COLO829 (cell line): Measurements from ENCODE around the gene MAEA.
"Not testable (repeated sequence)": the region's sequence is repeated elsewhere in the genome, so short reads cannot be mapped to it uniquely, and the experiment has no call there.

Experiments used
- DNase-seq: peaks from one replicate; pipeline ENCODE4 v3.0.0; 2012; ENCODE audit warnings: low spot score

MAEA gene

DNA sequence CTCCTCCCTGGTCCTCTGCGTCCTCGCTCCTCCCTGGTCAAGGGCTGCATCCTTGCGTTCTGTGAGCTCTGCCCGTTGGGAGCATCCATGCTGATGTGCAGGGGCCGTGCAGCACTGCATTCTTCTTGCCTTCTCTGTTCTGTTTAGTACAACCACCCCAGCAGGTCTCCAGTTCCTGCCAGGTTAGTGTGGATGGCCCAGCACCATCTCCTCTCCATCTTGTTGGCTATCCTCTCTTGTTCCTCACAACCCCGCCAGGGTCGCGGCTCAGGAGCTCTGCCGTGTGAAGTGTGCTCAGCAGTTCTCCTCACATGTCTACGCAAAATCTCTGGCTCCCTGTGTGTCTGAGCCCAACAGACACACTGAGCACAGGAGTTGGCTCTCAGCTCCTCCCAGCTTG lies 10.4 kb upstream of the MAEA start:
- DNase-seq, result no peak

DNA sequence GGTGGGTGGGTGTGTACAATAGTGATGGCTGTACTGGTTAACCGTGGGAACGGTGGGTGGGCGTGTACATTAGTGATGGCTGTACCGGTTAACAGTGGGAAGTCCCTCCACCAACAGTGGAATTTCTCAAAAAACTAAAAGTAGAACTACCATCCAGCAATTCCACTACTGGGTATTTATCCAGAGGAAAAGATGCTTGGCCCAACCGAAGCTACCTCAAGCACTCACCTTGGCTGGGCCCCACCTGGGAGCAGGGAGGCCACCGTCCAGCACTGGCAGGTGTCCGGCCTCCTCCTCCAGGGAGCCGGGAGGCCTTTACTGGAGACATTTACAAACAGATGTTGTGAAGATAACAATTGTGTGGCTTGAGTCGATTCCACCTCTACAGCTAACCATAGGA lies 6.0 kb upstream of the MAEA start:
- DNase-seq, result no peak

DNA sequence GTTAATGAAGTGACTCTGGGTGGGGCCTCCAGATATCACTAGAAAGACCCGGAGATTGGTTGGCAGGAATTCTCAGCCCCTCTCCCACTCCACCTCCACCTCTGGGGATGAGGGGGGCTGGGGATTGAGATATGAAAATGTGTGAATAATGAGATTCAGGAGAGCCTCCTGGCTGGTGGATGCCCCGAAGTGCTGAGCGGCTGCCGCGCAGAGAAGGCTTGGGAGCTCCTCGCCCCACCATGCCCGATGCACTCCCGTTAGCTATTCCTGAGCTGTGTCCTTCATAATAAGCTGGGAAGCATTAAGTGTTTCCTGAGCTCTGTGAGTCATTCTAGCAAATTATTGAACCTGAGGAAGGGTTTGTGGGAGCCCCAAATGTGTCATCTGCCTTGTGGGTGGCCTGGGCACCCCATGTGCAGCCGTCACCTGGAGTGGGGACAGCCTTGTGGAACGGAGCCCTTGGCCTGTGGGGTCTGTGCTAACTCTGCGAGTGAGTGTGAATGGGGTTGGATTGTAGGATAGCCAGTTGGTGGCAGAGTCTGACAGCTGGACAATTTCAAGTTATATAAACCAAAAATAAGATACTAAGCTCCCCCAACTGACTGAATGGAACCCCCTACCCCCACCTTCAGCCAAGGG lies 4.4 kb upstream of the MAEA start:
- no peak for DNase-seq

DNA sequence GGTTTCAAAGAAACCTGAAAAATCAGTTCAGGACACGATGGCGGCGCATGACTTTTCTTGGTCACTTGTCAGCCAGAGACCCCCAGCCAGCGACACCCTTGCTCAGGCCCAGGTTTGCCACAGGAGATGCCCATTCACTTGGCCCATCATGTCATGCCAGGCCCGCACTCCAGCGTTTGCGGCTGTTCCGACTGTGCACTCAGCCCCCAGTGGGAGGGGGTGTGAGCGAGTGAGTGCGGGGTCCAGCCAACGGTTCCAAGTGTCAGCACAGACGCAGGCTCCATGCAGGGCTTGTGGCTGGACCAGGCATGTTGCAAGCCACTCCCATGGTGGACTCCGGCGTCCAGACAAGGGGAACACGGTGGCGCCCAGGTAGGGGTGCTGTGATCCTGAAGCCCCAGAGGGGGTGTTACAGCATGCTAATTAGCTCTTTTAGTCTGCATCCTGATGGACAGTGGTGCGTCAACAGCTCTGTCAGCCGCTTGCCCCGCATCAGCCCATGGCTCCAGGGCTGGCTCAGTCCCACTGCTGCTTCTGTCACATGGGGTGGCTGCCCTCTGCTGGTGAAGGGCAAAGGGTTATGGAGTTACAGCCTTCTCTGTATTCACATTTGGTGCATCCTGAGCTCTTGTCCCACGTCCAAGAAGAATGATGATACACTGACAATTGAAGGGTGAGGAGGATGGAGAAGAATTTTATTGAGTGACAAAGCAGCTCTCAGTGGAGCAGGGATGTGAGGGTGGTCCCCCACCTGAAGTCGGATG lies 3.7 kb upstream of the MAEA start:
- DNase-seq, result no peak

DNA sequence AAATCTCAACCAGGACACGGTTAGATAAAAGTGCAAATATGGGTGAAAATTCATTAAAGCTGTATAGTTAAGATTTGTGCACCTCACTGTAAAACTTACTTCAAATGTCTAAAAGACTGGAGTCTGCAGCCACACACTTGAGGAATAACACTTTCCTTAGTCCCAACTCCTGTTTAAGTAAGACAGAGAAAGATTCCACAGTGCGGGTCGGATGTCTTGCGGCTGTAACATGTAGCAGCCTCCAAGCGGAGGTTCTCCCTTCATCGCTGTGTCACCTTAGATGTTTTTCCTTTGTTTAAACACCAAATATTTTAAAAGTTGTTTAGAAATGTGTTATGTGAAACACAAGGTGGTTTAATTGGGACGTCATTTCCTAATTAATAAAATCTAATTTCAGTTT lies 905 bp upstream of the MAEA start:
- no peak for DNase-seq

DNA sequence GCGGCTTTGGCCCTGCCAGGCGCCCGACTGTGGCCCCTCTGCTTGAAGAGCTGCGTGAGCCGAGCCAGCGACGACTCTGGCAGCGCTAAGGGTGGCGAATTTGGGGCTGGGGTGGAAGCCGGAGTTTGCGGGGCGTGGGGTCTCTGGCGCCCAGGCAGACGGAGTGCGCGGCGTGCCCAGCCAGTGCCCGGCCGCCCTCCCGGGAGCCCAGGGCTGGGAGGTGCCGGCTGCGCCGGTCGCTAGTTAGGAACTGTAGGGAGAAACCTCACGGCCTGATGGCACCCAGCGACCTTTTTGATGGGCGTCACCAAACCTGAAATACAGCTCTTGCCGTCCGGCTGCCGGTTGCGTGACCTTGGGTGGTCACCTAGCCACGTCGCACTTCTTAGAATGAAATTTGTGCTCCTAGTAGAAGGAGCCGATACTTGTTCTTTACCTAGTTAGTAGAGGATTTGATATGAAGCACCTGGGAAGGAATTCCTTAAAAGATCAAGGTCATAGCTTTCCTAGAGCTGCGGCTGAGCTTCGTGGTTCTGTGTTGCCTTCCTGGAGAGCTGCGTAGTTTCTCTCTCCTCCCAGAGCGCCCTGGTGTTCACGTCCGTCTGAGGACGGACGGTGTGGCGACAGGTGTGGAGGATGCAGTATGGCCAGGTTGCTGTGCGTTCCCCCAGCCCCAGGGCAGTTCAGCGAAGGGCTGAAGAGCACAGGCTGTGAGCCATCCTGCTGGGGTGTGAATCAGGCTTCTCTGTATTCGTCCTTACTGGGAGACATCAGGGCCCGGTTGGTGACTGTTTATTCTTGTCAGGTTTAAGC lies 680 bp downstream of the MAEA start:
- no peak for DNase-seq

DNA sequence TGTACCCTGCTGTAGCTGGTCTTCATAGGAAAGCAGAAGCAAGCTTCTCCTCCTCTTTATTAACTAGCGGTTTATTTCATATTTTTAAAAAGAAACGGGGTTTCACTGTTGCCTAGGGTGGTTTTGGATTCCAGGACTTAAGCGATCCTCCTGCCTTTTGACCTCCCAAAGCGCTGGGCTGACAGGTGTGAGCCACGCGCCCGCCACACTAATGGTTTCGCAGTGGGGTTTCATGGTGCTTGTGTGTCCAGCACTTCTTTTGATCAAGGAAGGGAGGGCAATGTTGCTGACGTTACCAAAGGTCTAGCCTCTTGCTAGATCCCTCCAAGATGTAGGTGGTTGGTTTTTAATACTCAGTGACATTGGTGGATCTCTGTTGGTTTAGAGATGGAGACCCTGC lies 1.4 kb downstream of the MAEA start:
- DNase-seq, result no peak

DNA sequence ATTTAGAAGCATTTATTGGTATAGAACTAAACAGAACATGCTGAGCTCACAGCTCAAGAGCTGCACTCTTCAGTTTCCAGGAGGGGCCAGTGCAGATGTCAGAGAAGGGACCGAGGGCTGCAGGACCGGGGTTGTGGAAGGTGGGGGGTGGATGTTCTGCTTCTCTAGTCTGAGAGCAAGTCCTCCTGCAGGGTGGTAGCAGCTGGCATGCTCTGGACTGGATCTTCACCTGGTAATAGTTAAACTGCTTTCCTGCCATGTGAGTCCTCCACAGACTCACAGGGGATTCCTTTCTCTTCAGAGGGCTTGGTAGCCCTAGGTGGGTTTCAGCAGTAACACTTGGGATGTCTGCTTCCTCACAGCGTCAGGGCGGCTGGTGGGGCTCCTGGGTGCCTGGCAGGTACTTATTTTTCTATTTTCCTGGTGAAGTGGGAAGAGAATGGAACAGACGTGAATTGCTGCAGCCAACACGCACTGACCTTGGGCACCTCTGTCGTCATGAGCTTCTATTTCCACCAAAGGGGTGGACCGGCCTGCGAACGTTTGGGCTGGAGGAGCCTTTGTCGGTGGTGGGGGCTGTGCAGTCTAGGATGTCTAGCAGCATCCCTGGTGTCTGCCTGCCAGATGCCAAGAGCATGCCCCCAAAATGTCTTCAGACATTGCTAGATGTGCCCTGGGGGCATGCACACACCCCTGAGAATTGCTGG lies 2.5 kb downstream of the MAEA start:
- no peak for DNase-seq

DNA sequence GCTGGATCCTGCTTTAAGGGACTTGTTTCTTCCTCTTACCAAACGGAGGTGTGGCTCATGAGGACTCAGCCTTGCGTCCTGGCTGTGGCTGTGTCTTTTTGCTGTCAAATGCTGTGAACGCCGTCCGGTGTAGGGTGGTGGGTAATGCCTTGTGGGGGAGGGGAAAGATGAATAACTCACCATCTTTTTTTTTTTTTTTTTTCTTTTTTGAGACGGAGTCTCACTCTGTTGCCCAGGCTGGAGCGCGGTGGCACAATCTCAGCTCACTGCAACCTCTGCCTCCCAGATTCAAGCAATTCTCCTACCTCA lies 3.0 kb downstream of the MAEA start:
- not testable (repeated sequence) for DNase-seq

DNA sequence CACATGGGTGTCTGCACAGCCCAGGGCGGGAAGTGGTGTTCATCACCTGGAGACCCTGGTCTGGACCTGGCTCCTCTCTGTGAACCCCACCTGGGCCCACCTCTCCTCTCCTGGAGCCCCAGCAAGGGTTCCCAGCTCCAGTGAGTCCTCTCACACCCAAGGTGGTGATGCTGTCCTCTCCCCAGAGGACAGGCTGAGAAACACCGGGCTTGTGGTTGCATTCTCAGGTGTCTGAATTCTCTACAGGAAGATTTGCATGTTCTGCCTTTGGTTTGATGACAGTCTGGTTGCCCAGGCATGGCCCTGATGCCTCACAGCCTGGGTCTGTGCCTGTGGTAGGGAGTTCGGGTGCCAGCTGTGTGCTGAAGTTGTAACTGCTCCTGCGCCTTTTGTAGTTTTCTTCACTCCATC lies 3.8 kb downstream of the MAEA start:
- DNase-seq, result no peak

DNA sequence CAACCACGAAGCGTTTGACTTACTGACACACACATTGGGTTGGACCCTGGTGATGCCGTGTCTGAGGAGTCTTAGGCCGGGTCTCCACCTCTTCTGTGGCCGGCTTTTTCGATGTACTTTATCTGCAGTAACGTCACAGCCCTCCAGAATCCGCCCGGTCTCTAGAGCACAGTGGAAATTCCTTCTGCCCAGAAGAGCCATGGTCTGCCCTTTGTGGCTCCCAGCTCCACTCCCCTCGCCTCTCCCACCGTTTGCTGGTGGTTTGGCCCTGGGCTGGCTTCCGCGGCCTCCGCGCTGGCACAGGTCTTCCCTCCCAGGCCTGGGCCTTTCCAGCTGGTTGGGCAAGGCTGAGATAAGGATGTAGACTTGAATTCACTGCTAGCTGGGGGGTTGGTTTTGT lies 4.3 kb downstream of the MAEA start:
- no peak for DNase-seq

DNA sequence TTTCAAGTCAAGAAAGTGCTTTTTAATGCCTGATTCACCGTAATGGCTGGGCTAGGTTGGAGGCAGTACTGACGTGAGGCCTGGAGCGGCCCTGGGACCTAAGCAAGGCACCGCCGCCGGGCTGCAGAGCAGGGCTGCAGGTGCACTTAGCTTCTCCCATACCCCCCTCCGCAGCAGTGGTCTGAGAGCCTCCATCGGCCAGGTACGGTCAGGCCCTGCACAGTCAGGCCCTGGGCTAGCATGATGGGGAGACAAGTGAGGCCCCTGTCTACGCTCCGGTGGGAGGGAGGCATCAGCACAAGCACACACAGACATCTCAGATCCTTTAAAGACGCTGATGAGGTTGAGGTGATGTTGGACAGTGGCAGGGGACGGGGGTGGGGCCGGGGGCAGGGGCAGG lies 4.7 kb downstream of the MAEA start:
- no peak for DNase-seq

DNA sequence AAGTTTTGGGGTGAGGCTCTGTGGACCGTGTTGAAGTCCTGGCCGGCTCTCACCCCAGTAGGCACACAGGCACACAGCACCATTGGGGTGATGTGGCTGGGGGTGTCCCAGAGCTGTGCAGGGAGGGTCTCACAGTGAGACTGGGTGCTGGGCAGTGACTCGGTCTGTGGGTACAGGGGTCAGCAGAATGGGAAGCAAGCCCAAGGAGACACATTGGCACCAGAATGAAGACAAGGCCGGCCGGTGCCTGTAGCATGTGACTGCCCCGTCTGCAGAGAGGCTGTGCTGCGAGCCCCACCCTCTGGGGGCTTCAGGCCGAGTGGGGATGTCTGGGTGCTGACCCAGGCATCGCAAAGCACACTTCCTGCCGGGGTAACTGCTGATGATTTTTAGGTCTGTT lies 5.2 kb downstream of the MAEA start:
- no peak for DNase-seq

DNA sequence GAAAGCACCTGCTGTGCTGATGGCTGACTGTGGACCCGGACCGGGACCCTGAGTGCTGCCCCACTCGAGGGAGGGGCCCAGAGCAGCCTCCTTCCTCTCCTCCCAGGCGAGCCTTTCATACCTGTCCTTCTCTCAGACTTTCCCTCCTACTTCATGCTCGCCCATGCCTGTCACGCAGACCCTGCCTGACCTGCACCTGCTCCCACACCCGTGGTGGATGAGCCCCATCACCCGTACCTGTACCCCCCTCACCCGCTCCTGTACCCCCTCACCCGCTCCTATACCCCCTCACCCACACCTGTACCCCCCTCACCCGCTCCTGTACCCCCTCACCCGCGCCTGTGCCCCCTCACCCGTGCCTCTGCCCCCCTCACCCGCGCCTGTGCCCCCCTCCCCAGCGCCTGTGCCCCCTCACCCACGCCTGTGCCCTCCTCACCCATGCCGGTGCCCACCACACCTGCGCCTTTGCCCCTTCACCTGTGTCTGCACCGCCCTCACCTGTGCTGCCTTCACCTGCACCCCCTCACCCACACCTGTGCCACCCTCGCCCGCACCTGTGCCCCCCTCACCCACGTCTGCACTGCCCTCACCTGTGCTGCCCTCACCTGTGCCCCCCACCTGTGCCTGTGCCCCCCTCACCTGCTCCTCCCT lies 5.8 kb downstream of the MAEA start:
- DNase-seq, result no peak

DNA sequence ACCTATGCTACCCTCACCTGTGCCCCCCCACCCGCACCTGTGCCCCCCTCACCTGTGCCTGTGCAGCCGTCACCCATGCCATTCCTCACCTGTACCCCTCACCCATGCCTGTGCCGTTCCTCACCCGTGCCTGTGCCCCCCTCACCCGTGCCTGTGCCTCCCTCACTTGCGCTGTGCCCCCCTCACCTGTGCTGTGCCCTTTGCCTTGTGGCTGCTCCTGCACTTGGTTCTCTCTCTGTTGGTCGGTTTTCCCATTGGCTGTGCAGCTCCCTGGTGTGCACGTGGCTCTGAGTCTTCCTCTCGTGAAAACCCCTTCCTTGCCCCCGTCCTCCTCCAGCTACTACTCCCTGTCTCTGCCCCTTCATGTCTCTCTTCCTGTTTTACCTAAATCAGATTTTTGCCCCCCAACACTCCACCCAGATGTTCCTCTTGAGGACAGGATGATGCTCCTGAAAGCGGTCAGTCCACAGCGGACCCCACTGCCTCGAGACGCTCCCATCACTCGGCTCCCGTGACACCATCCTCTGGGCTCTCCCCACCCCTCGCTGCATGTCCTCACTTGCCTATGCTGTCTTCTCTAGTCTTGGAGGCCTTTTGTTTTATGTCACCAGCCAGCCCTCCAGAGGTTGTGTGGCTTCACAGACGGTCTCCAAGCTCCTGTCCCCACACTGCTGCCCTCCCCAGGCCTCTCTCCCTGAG lies 6.8 kb downstream of the MAEA start:
- no peak for DNase-seq

DNA sequence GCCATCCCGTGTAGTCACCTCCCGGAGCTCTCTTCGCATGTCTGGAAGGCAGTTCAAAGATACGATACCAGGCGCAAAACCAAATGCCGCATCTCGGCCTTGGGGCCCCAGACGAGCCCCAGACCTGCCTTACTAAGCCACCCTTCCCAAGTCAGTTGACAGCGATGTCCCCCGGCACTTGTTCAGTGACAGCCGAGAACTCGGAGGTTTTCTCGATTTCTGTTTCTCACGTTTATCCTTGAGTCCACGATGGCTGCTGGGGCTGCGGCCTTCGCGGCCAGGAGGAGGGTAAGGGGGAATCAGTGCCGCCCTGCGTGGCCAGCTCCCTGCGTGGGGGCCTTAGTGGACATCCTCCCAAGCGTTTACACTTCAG lies 7.3 kb downstream of the MAEA start:
- no peak for DNase-seq

DNA sequence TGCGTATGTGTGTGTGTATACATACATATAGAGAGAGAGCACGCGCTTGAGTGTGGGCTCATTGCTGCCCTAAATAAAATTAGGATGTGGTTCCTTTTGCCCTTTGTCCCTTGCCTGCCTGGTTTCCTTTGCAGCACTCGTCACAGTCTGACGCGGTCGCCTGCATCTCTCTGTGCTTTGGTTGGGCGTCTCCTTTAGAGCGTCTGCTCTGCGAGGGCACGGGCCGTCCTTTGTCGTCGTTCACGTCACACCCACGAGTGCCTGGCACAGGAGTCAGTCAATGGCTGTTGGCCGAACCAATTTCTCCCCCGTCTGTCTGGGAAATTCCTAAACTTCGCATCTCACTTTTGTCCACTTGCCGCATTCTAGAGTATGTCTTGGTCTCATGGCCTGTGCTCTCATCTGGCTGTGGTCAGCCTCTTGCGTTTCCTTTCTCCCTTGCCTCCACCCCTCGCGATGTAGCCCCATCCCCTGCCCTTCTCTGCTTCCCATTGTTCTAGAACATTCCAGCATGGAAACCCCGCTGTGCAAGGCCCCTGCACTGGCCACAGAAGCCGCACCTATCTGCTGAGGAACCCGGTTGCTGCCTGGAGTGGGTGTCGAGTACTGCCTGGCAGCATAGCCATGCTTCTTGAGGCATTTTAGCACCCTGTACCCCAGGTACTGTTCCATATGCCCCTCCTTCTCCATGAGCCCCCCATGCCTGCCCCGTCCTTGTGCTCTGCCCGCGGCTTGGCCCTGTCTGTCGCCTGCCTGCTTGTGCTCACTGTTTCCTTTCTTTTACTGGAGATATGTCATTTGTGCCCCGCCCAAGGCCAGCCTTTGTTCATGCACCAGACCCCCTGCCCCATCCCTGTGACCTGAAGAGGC lies 8.0 kb downstream of the MAEA start:
- no peak for DNase-seq

DNA sequence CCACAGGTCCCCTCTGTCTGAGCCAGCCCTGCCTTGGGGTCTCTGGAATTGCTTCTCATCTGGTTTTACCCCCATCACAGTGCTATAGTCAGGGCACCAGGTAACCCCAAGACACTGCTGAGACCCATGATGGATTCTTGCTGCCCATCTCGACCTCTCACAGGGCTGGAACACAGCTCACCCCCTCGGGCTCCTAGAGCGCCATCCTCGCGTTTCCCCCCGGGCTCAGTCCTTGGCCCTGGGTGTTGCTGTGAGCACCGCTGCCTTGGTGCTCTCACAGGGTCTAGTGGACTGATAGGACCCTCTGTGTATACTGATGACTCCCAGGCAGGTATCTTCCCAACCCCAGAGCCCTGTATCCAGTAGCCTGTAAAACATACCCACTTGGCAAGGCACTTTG lies 8.8 kb downstream of the MAEA start:
- DNase-seq, result no peak

DNA sequence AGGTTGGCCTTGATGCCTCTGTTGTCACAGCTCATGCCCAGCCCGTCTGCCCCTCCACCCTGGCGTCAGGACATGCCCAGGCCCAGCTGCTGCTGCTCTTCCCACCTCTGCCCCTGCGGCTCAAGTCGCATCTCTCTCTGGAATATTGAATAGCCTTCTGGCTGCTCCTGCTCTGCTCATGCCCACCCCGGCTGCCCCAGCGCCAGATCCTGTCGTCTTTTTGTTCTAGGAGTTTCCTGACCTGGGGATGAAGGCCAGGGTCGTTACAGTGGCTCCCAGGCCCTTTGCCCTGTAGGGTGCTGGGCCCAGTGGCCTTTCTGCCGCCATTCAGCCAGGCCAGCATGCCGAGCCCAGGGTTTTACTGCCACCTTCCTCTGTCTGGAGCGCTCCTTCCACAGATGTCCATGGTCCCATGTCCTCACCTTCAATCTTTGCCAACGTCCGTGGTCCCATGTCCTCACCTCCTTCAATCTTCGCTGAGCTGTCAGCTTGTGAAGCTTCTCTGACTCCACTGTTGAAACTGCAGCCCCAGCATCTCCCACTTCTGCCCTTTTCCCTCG lies 9.7 kb downstream of the MAEA start:
- no peak for DNase-seq
